Measurements from ENCODE around the gene ZNF862. TPM values are rescaled to one million over a fixed set of nuclear protein-coding genes. Genes with fewer than 3 reads are reported as not detected.

ZNF862 gene
- total and polyA plus RNA-seq, 8 donors, result 2.4 to 13.4 (median 7.3) TPM

DNA sequence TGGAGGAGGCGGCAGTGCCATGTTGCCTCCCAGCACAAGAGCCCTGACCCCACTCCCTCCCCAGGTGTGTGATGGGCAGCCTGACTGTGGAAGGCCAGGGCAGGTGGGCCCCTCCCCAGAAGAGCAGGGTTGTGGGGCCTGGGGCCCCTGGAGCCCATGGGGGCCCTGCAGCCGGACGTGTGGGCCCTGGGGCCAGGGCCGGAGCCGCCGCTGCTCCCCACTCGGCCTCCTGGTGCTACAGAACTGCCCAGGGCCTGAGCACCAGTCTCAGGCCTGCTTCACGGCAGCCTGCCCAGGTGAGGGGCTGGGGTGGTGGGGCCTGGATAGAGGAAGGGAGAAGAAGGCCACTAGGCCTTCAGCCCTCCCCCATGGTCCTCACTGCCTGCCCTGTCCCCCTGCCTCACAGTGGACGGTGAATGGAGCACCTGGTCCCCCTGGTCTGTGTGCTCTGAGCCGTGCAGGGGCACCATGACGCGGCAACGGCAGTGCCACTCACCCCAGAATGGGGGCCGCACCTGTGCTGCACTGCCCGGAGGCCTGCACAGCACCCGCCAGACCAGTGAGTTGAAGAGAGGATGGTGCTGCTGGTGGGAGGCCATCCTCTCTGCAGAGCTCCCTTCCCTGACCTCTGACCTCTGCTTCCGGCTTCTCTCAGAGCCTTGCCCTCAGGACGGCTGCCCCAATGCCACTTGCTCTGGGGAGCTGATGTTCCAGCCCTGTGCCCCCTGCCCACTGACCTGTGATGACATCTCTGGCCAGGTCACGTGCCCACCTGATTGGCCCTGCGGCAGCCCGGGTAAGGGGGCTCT lies 46.6 kb upstream of the ZNF862 start:
- 80 to 96% (median 93%) methylated on average over 1 to 21 of the region's 21 CpGs for WGBS, 5 donors
- Histone ChIP-seq H3K4me1 (peaks cover 6 to 20% (median 14%) of the 10 kb centered on the region in 4 donors), H3K36me3 (no peaks in the 10 kb centered on the region), H3K27ac (no peak overlapping the region), H3K4me3 (no peak overlapping the region), H3K9me3 (no peaks in the 10 kb centered on the region), H3K27me3 (peaks cover 0 to 58% (median 43%) of the 10 kb centered on the region in 3 donors)
- no peak for DNase-seq
- intact Hi-C loops (cut with DNase I; ENCODE audit: low total_unique reads), result no loop called here
- no peak for TF ChIP-seq POLR2A (IDR thresholded peaks at IDR 0.05)
- TF ChIP-seq, protein P1, sequence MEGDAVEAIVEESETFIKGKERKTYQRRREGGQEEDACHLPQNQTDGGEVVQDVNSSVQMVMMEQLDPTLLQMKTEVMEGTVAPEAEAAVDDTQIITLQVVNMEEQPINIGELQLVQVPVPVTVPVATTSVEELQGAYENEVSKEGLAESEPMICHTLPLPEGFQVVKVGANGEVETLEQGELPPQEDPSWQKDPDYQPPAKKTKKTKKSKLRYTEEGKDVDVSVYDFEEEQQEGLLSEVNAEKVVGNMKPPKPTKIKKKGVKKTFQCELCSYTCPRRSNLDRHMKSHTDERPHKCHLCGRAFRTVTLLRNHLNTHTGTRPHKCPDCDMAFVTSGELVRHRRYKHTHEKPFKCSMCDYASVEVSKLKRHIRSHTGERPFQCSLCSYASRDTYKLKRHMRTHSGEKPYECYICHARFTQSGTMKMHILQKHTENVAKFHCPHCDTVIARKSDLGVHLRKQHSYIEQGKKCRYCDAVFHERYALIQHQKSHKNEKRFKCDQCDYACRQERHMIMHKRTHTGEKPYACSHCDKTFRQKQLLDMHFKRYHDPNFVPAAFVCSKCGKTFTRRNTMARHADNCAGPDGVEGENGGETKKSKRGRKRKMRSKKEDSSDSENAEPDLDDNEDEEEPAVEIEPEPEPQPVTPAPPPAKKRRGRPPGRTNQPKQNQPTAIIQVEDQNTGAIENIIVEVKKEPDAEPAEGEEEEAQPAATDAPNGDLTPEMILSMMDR (IDR thresholded peaks at IDR 0.05), result no peak
- TF ChIP-seq POLR2AphosphoS5 (IDR thresholded peaks at IDR 0.05), result no peak
- no peak for TF ChIP-seq EP300 (IDR thresholded peaks at IDR 0.05)

DNA sequence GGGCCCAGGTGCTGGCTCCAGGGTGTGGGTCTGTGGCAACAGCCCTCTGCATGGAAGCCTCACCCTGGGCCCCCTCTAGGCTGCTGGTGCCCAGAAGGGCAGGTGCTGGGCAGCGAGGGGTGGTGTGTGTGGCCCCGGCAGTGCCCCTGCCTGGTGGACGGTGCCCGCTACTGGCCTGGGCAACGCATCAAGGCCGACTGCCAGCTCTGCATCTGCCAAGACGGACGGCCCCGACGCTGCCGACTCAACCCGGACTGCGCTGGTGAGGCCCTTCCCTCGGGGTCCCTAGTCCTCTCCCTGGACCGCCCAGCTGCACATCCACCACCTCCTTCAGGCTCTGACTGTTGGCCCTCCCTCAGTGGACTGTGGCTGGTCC lies 46.0 kb upstream of the ZNF862 start:
- Histone ChIP-seq H3K9me3 (no peaks in the 10 kb centered on the region), H3K4me3 (no peak overlapping the region), H3K4me1 (peaks cover 6 to 19% (median 12%) of the 10 kb centered on the region in 4 donors), H3K27ac (no peak overlapping the region), H3K36me3 (no peaks in the 10 kb centered on the region), H3K27me3 (peaks cover 0 to 55% (median 43%) of the 10 kb centered on the region in 3 donors)
- TF ChIP-seq EP300 (IDR thresholded peaks at IDR 0.05), result no peak
- no peak for TF ChIP-seq POLR2A (IDR thresholded peaks at IDR 0.05)
- TF ChIP-seq, protein P1 (IDR thresholded peaks at IDR 0.05), result no peak
- no peak for TF ChIP-seq POLR2AphosphoS5 (IDR thresholded peaks at IDR 0.05)
- 84 to 96% (median 92%) methylated on average over 11 to 15 of the region's 15 CpGs for WGBS, 5 donors
- intact Hi-C loops (cut with DNase I; ENCODE audit: low total_unique reads), result no loop called here
- no peak for DNase-seq

DNA sequence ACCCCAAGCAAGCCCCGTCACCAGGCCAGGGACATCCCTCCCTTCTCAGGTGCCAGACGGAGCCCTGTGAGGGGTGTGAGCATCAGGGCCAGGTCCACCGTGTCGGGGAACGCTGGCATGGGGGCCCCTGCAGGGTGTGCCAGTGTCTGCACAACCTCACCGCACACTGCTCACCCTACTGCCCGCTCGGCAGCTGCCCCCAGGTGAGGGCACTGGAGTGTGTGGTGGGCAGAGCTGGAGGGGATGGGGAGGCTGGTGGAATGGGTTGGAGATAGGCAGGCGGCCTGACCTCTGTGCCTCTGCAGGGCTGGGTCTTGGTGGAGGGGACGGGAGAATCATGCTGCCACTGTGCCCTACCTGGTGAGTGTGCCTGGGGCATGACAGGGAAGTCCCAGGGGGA lies 44.9 kb upstream of the ZNF862 start:
- no peak for DNase-seq
- Histone ChIP-seq H3K4me3 (no peak overlapping the region), H3K27me3 (peaks cover 0 to 45% (median 33%) of the 10 kb centered on the region in 3 donors), H3K27ac (no peak overlapping the region), H3K36me3 (no peaks in the 10 kb centered on the region), H3K9me3 (no peaks in the 10 kb centered on the region), H3K4me1 (peaks cover 0 to 9% (median 7%) of the 10 kb centered on the region in 4 donors)
- WGBS, 5 donors, result 65 to 83% (median 76%) methylated on average over 9 to 10 of the region's 10 CpGs
- TF ChIP-seq EP300 (IDR thresholded peaks at IDR 0.05) (no peak), POLR2A (IDR thresholded peaks at IDR 0.05) (no peak), POLR2AphosphoS5 (IDR thresholded peaks at IDR 0.05) (no peak)
- TF ChIP-seq, protein P1 (IDR thresholded peaks at IDR 0.05), result no peak
- intact Hi-C loops (cut with DNase I; ENCODE audit: low total_unique reads), result no loop called here

DNA sequence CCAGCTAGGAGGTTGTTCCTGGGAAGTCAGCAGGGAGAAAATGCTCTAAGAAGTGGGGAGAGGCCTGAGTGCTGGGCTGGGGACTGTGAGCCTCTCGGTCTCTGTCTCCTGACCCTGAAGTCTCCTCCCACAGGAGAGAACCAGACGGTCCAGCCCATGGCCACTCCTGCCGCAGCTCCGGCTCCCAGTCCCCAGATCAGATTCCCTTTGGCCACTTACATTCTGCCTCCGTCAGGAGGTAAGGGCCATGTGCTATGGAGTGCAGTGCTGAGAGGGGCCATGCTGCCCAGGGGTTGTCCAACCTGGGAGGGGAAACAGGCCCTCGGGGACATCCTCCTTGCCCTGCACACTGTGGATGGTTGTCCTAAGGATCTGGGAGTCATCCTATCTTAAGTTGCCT lies 43.5 kb upstream of the ZNF862 start:
- Histone ChIP-seq H3K27me3 (peaks cover 0 to 31% (median 20%) of the 10 kb centered on the region in 3 donors), H3K36me3 (no peaks in the 10 kb centered on the region), H3K4me3 (no peak overlapping the region), H3K27ac (no peak overlapping the region), H3K4me1 (peaks cover 0 to 9% (median 7%) of the 10 kb centered on the region in 4 donors), H3K9me3 (no peaks in the 10 kb centered on the region)
- TF ChIP-seq POLR2AphosphoS5 (IDR thresholded peaks at IDR 0.05) (no peak), POLR2A (IDR thresholded peaks at IDR 0.05) (no peak), EP300 (IDR thresholded peaks at IDR 0.05) (no peak)
- TF ChIP-seq, protein P1 (IDR thresholded peaks at IDR 0.05), result no peak
- no peak for DNase-seq
- intact Hi-C loops (cut with DNase I; ENCODE audit: low total_unique reads), result no loop called here
- 31 to 60% (median 41%) methylated on average over 5 to 6 of the region's 6 CpGs for WGBS, 5 donors

All from stomach (tissue), 9 donors.